Mononuclear cell (primary cell): ENCODE data around the gene DPYSL4. TPM values are rescaled to one million over a fixed set of nuclear protein-coding genes. Genes with fewer than 3 reads are reported as not detected.

Experiments used
- H3K27me3 ChIP-seq: 2 replicates; pipeline ENCODE4 v1.6.0; 2011; ENCODE audit warnings: low read length, control low read depth; ENCODE audit not compliant: insufficient read depth
- H3K4me1 ChIP-seq: 2 replicates; pipeline ENCODE4 v1.5.1; 2011; ENCODE audit warnings: mild to moderate bottlenecking, low read length, control low read depth; ENCODE audit not compliant: insufficient read depth
- H3K4me3 ChIP-seq: 2 replicates; pipeline ENCODE4 v1.5.1; 2011; ENCODE audit warnings: mild to moderate bottlenecking, low read length, moderate library complexity
- H3K9me3 ChIP-seq: 2 replicates; pipeline ENCODE4 v1.5.1; 2011; ENCODE audit warnings: low read depth, mild to moderate bottlenecking, control low read depth, low read length
- total RNA-seq: library from RNA; depleted of rRNA; stranded (reverse); fragments of >200 nt; gene quantifications from one replicate; pipeline ENCODE4 v1.2.3, GENCODE V29; 2012

Gene DPYSL4
- total RNA-seq, 1 donor, result 0.21 TPM

DNA sequence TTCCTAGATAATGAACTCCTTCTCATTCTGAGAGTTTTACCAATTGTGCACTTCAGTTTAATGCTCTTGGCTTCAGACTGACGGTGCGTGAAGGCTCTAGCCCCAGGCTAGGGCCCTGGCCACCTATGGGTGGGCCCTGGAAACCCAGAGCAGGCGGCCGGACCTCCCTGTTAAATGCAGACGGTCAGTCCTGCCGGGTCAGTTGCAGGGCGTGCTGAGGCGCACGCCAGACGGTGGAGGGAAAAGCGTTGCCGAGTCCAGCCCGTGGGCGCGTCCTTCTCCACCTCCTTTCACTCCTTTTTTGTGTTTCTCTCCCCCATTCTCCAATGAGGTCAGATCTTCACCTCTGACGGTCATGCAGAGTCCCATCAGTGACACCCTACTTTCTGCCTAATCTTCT lies 2.3 kb downstream of the DPYSL4 start:
- Histone ChIP-seq H3K9me3 (no peaks in the 10 kb centered on the region), H3K27me3 (peaks cover 46% of the 10 kb centered on the region), H3K4me3 (no peak overlapping the region), H3K4me1 (peaks cover 19% of the 10 kb centered on the region)

DNA sequence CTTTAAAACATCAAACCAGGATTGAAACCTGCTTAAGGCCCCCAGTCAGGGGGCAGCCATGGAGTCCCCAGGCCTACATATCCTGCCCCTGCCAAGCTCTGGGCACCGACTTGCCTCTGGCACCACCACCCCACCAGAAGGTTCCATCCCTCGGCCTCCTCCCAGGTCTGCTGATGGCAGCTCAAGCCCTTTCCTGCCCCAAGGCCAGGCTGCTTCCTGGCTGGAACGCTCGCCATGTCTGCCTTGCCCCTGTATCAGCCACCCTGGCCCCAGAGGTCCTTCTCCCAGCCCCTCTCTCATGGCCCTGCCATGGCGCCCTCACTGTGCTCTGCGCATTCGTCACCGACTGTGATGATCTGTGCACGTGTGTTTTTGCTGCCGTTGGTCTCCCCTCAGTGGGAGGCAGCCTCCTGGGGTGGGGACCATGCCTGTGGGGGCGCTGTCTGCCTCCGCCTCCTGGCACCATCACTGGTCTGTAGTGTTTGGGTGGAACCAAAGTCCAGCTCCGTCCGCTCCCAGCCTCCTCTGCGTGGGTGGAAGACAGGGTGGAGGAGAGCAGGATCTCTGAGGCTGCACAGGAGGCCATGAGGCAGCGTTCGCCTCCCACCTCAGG lies 3.2 kb downstream of the DPYSL4 start:
- Histone ChIP-seq H3K4me3 (no peak overlapping the region), H3K4me1 (peaks cover 19% of the 10 kb centered on the region), H3K27me3 (peaks cover 38% of the 10 kb centered on the region), H3K9me3 (no peaks in the 10 kb centered on the region)

DNA sequence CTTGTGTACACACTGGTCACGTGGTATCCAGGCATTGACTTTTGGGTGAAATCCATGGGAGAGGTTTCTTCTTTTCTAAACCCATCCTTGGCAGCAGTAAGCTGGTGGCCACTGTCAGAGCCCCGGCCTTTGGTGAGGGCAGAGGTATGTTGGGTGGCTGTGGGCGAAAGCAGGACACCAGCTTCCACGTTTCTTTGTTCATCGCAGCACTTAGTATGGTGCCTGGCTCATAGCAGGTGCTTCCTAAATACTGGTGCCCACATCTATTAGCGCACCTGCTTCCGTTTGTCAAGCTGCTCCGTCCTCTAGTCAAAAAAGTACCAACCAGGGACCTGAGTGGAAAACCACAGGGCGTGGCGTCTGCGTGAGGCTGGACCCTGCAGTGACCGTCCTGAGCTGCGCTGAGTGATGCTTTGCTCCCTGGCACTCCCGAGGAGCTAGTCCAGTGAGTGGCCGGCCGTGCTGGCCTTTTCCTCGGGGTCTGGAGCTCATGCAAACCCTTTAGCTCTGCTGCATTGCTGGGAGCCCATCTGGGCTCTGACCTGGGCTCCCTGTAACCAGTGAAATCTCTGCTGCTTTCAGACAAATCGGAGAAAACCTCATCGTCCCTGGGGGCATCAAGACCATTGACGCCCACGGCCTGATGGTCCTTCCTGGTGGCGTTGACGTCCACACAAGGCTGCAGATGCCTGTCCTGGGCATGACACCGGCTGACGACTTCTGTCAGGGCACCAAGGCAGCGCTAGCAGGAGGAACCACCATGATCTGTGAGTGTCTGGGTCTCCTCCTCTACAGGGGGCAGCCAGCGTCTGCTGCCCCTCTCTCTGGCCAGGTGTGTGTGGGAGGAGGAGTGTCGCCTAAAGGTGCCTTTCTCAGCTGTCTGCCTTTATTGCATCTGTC lies 5.6 kb downstream of the DPYSL4 start:
- Histone ChIP-seq H3K27me3 (peaks cover 24% of the 10 kb centered on the region), H3K4me3 (no peak overlapping the region), H3K9me3 (no peaks in the 10 kb centered on the region), H3K4me1 (peaks cover 7% of the 10 kb centered on the region)

DNA sequence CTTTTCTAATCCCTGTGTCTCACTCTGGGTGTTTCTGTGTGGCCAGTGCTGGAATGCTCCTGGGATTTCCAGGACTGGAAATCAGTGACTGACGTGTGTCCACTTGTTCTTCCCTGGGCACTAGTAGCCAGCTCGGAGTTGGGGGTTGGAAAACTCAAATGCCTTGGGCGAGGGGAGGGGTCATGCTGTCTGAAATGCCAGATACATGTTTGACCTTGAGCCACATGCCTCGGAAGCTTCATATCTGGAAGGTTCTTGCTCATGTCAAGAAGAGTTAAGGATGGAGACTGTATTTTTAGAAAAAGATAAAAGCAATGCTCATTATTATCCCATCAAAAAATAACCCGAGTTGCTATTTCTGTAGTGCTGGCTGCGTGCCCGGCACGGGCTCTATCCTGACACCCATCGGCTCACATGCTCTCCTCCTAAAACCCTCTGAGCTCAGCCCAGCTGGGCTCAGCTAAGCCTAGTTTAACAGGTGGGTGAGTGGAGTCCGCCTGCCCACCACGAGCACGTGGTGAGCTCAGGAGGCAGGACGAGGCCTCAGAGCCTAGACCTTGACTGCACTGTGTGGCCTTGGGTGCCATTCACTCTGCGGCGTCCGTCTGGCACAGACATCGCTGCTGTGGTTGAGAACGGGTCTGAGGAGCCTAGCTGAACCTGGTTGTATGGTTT lies 6.4 kb downstream of the DPYSL4 start:
- Histone ChIP-seq H3K4me1 (no peaks in the 10 kb centered on the region), H3K4me3 (no peak overlapping the region), H3K27me3 (peaks cover 16% of the 10 kb centered on the region), H3K9me3 (no peaks in the 10 kb centered on the region)

DNA sequence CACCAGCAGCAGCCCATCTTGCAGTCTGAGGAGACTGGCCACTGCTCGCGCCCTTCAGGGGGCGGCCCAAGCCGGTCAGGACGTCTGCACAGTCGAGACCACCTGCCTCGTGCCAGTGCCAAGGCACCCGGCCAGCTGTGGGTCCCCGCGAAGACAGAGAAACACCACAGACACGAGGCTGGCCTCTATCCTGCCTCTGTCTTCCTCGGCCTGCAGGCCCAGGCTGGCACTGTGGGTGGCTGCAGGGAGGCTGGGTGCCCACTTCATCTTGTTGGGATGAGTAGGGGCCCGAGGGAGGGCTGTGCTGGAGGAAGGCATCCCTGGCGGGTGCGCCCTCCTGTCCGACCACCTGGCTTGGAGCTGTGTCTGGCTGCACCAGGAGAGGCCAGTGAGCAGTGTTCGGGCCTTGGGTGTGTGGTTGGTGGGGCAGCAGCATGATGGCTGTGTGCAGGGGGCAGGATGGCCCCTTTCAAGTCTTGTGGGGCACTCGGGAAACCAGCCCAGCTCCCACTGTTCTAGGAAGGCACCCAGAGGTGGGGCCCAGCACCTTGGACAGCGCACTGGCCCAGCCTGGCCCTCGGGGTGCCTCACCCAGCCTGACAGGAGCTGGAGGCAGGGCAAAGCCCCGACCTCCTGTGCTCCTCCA lies 7.3 kb downstream of the DPYSL4 start:
- Histone ChIP-seq H3K4me3 (no peak overlapping the region), H3K27me3 (peaks cover 7% of the 10 kb centered on the region), H3K9me3 (no peaks in the 10 kb centered on the region)

GRCh38 chr10:132194726-132195125 lies 8.0 kb downstream of the DPYSL4 start:
- no peak overlapping the region for H3K4me3 ChIP-seq
- H3K9me3 ChIP-seq, result no peaks in the 10 kb centered on the region
- H3K27me3 ChIP-seq, result peaks cover under 1% of the 10 kb centered on the region
- no peaks in the 10 kb centered on the region for H3K4me1 ChIP-seq

More for the DNA sequence above, 7.3 kb downstream of the DPYSL4 start:
- no peaks in the 10 kb centered on the region for H3K4me1 ChIP-seq

- Histone ChIP-seq H3K4me3 (no peak overlapping the region), H3K27me3 (no peaks in the 10 kb centered on the region), H3K4me1 (no peaks in the 10 kb centered on the region), H3K9me3 (no peaks in the 10 kb centered on the region)
These were observed 8.8 kb downstream of the DPYSL4 start for GRCh38 chr10:132195366-132196075.

- no peaks in the 10 kb centered on the region for H3K27me3 ChIP-seq
- no peaks in the 10 kb centered on the region for H3K4me1 ChIP-seq
- no peak overlapping the region for H3K4me3 ChIP-seq
- no peaks in the 10 kb centered on the region for H3K9me3 ChIP-seq
These were observed 9.7 kb downstream of the DPYSL4 start for GRCh38 chr10:132196178-132197113.

DNA sequence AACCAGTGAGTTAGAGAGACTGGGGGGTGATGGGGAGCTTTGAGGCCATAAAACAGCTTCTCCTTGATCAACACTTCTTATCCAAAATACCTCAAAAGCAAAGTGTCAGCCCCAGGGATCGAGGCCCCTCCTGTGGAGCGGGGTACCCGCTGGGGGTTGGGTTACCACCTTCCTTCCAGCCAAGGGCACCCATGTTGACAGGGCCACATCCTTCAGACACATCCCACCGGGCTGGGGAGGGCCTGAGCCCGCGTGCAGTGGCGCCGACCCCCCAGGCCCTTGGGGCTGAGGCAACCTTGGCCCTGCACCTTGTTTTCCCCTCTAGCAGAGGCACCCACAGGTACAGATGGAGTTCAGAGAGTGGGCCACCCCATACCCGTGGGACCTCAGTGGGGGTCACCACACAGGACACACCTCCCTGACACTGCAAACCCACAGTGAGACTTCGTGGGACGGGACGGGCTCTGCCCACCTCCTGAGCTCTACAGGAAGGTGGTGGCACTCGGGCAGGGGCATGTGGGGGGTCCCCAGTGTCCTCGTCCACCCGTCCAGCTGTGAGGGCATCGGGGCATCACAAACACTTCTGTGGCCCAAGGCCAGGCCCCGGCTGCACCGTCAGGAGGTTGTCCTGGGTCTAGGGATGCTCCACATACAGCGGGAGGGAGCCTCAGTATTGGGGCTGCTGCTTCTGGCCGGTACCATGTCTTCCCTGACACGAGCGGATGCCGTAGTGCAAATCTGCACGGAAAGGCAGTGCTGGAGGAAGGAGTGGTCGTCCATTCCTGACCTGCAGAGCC lies 10.7 kb downstream of the DPYSL4 start:
- Histone ChIP-seq H3K27me3 (no peaks in the 10 kb centered on the region), H3K4me1 (no peaks in the 10 kb centered on the region), H3K4me3 (no peak overlapping the region), H3K9me3 (no peaks in the 10 kb centered on the region)

GRCh38 chr10:132198068-132198370 lies 11.3 kb downstream of the DPYSL4 start:
- Histone ChIP-seq H3K4me1 (no peaks in the 10 kb centered on the region), H3K4me3 (no peak overlapping the region), H3K27me3 (no peaks in the 10 kb centered on the region), H3K9me3 (no peaks in the 10 kb centered on the region)

GRCh38 chr10:132198381-132199181 lies 11.8 kb downstream of the DPYSL4 start:
- no peak overlapping the region for H3K4me3 ChIP-seq
- H3K4me1 ChIP-seq, result no peaks in the 10 kb centered on the region
- H3K27me3 ChIP-seq, result no peaks in the 10 kb centered on the region
- no peaks in the 10 kb centered on the region for H3K9me3 ChIP-seq

DNA sequence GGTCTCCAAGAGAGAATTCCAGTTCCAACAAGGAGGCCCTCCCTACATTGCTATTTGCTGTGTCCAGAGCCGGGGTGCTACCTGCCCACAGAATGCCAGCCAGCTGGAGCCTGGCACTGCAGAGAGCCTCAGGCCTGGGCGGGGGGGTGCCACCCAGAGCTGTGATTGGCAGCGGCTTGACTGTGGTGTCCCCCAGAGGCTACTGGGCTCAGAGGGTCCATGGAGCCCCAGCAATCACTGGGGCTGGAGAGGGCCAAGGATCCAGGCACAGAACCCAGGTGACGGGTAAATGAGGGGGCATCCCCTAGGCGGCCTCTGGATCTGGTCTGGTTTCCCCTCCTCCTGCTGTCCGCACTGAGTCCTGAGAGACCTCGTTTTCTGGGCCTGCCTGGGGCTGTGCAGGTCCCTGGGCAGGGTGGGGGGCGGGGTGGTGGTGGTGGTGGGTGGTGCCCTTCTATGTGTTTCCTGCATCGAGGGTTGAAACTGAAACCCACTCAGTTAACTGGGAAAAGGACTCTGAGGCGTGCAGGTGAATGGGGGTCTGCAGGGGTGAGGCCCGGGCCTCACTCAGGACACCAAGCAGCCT lies 12.6 kb downstream of the DPYSL4 start:
- Histone ChIP-seq H3K27me3 (no peaks in the 10 kb centered on the region), H3K4me3 (no peak overlapping the region), H3K4me1 (no peaks in the 10 kb centered on the region), H3K9me3 (no peaks in the 10 kb centered on the region)
